Upper lobe of left lung (tissue), 6 donors: ENCODE measurements around the gene RCE1. TPM values are rescaled to one million over a fixed set of nuclear protein-coding genes. Genes with fewer than 3 reads are reported as not detected.

Experiments
- ATAC-seq, 2 donors: fragments of 200-7000 bp; cut with Tn5 transposase; one replicate each; pipeline ENCODE4 v1.9.1; 2022; ENCODE audit warnings: mild to moderate bottlenecking in 2 of 2, moderate library complexity in 2 of 2; ENCODE audit not compliant: low FRiP score in 2 of 2
- DNase-seq, 2 donors: peaks; one replicate each; pipeline ENCODE4 v3.0.0-alpha.2; 2019 to 2020
- H3K27ac ChIP-seq, 4 donors: fragments of 200-600 bp; sonication (generic); one replicate each; pipeline ENCODE4 v1.5.1; 2016 to 2019
- H3K27me3 ChIP-seq, 4 donors: fragments of 200-600 bp; sonication (generic); one replicate each; pipeline ENCODE4 v1.5.1; 2017 to 2019
- H3K36me3 ChIP-seq, 4 donors: fragments of 200-600 bp; sonication (generic); one replicate each; pipeline ENCODE4 v1.5.1; 2016 to 2019
- H3K4me1 ChIP-seq, 4 donors: fragments of 200-600 bp; sonication (generic); one replicate each; pipeline ENCODE4 v1.5.1; 2018 to 2019
- H3K4me3 ChIP-seq, 4 donors: fragments of 200-600 bp; sonication (generic); one replicate each; pipeline ENCODE4 v1.5.1; 2017 to 2019; ENCODE audit warnings: mild to moderate bottlenecking in 2 of 4, moderate library complexity in 1 of 4
- H3K9me3 ChIP-seq, 4 donors: fragments of 200-600 bp; sonication (generic); one replicate each; pipeline ENCODE4 v1.5.1; 2018 to 2019
- EP300 ChIP-seq, 4 donors: sonication (generic); formaldehyde crosslinking; IDR thresholded peaks; one replicate each; pipeline ENCODE4 v1.5.1; 2017; ENCODE audit warnings: antibody characterized with exemption in 4 of 4, control low read depth in 2 of 4
- POLR2A ChIP-seq, 4 donors: fragments of 450-650 bp; IDR thresholded peaks; one replicate each; pipeline ENCODE4 v1.5.1; 2016 to 2017; ENCODE audit warnings: antibody characterized with exemption in 4 of 4, mild to moderate bottlenecking in 2 of 4
- POLR2AphosphoS5 ChIP-seq, 2 donors: sonication (generic); formaldehyde crosslinking; IDR thresholded peaks; one replicate each; pipeline ENCODE4 v1.5.1; 2017; ENCODE audit warnings: antibody characterized with exemption in 2 of 2
- whole genome bisulfite sequencing, 2 donors: methylation state at CpG; one replicate each; pipeline ENCODE4 v1.1.5; 2017 to 2018; 5-methylcytosine and 5-hydroxymethylcytosine counted together
- total RNA-seq, 6 donors: library from RNA; depleted of rRNA in 4 of 6; stranded (reverse); fragments of >200 nt in 4 of 6; gene quantifications; one replicate each; pipeline versions ENCODE4 v1.1.0 to v1.2.1, GENCODE V29; 2016 to 2021
- TF ChIP-seq, protein P1 (sequence below), 6 experiments: fragments of 450-650 bp in 4 of 6; fragments of 200-600 bp in 2 of 6; sonication (generic) in 2 of 6; IDR thresholded peaks; one replicate each; pipeline ENCODE4 v1.5.1; 2016 to 2019; ENCODE audit warnings: antibody characterized with exemption in 6 of 6
- donor health status: DM: no; HTN: no; CAD: no; lungs with moderate emphysema.
- donor health status: DM: no; HTN: yes; CAD: no; lungs with severe emphysema.

Gene RCE1
- total RNA-seq, 6 donors from 2014 or later: 7.2 to 28.6 (median 17.5) TPM

DNA sequence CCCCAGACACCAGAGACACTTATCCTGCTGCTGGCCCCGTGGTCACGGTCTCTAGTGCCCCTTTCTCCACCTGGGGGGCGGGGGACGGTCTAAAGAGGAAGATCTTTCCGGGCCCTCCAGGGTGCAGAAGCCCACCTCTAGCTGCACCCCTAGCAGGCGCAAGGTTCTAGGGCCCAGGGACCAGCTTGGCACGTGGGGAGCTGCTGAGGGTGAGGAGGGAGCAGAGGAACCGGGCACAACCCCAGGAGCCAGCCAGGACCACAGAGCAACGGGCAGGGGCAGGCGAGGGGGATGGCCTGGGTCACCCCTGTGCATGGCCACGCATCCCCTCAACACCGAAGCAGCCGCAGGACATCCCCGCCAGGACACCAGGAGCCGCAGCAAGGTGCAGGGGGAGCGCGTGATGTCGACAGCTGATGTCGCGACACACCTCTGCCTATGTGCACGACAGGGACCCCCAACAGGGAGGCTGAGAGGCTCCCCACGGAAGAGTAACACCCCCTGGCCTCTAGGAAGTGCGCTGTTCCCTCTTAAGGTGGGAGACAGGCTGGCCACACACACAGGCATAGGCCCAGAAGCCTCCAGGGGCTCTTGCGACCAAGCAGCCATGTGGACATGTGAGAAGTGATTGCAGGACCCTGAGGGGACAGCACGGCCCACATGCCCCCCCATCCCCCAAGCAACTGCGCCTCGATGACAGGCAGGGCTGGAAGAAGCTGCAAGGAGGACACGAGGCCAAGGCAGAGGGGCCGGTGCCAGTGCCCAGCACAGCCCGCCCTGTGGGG, 18.7 kb downstream of the RCE1 start:
- no peaks in the 10 kb centered on the region for H3K9me3 ChIP-seq
- TF ChIP-seq EP300 (IDR thresholded peaks at IDR 0.05) (no peak), POLR2A (IDR thresholded peaks at IDR 0.05) (no peak), POLR2AphosphoS5 (IDR thresholded peaks at IDR 0.05) (no peak)
- TF ChIP-seq, protein P1, sequence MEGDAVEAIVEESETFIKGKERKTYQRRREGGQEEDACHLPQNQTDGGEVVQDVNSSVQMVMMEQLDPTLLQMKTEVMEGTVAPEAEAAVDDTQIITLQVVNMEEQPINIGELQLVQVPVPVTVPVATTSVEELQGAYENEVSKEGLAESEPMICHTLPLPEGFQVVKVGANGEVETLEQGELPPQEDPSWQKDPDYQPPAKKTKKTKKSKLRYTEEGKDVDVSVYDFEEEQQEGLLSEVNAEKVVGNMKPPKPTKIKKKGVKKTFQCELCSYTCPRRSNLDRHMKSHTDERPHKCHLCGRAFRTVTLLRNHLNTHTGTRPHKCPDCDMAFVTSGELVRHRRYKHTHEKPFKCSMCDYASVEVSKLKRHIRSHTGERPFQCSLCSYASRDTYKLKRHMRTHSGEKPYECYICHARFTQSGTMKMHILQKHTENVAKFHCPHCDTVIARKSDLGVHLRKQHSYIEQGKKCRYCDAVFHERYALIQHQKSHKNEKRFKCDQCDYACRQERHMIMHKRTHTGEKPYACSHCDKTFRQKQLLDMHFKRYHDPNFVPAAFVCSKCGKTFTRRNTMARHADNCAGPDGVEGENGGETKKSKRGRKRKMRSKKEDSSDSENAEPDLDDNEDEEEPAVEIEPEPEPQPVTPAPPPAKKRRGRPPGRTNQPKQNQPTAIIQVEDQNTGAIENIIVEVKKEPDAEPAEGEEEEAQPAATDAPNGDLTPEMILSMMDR (IDR thresholded peaks at IDR 0.05): no peak
- no peak overlapping the region for H3K27ac ChIP-seq
- WGBS, 2 donors: 91 to 92% methylated on average over 15 to 28 of the region's 30 CpGs
- no peak overlapping the region for H3K4me3 ChIP-seq
- no peaks in the 10 kb centered on the region for H3K27me3 ChIP-seq
- peaks cover 0 to 9% (median 3%) of the 10 kb centered on the region in 4 donors for H3K4me1 ChIP-seq
- ATAC-seq (no peak), DNase-seq (peak in 1 of 2 donors; percentile 70)
- H3K36me3 ChIP-seq: peaks cover 0 to 3% (median 0%) of the 10 kb centered on the region in 4 donors

DNA sequence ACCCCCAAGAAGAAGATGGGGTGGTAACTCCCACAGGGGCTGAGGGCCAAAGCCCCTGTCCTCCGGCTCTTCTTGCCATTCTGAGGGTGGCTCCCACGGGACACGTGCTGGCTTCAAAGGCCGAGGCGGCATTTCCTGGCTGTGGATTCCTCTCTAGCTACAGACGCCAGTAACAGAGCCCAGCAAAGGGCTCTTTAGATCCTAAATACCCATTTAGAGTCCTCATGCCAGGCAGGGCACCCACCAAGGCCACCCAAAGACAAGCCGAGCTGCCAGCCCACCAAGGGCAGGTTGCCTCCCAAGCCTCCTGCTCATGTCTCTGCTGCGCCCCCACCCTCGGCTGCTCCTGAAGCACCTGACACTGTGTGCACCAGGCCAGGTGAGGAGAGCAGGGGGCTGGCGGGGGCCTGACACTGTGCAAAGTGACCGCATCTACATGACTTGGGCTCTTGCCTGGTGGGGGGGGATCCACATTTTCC, 19.4 kb downstream of the RCE1 start:
- WGBS, 2 donors: 96 to 100% methylated on average over 5 to 11 of the region's 11 CpGs
- Histone ChIP-seq H3K9me3 (no peaks in the 10 kb centered on the region), H3K27me3 (no peaks in the 10 kb centered on the region), H3K4me1 (peaks cover 0 to 3% (median 1%) of the 10 kb centered on the region in 4 donors), H3K36me3 (peaks cover 0 to 3% (median 0%) of the 10 kb centered on the region in 4 donors), H3K27ac (no peak overlapping the region), H3K4me3 (no peak overlapping the region)
- no peak for DNase-seq
- ATAC-seq: no peak
- TF ChIP-seq, protein P1 (IDR thresholded peaks at IDR 0.05): no peak
- TF ChIP-seq EP300 (IDR thresholded peaks at IDR 0.05): no peak
- no peak for TF ChIP-seq POLR2AphosphoS5 (IDR thresholded peaks at IDR 0.05)
- no peak for TF ChIP-seq POLR2A (IDR thresholded peaks at IDR 0.05)

DNA sequence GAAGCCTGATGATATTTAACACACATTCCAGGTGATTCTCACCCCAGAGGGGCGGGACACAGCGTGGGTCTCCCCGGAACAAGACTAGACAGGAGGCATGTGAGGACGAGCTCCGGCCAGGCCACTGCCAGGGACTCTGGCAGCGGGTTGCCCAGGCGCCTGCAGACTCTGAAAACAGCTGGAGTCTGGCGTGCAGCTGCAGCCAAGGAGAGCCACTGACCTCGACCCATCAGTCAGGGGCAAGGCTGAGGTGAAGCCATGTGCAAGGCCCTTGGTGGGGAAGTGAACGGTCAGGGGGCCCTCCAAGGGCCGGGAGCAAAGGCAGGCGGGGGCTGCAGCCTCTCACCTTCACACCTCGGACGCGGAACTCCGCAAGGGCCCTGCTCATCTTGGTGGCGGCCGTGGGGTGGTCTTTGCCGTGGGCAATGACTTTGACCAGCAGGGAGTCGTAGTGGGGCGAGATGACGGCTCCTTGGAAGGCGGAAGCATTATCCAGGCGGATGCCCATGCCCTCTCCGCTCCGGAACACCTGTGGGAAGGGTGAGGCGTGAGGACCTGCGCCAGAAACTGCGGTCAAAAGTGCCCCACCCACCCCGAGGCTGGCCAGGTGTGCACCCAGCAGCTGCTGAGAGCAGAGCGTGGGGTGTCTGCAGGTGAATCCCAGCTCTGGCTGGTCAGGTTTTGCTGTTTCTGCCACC, 20.3 kb downstream of the RCE1 start:
- Histone ChIP-seq H3K4me1 (no peaks in the 10 kb centered on the region), H3K27me3 (no peaks in the 10 kb centered on the region), H3K9me3 (no peaks in the 10 kb centered on the region), H3K27ac (no peak overlapping the region), H3K4me3 (no peak overlapping the region), H3K36me3 (peaks cover 0 to 3% (median 0%) of the 10 kb centered on the region in 4 donors)
- TF ChIP-seq, protein P1 (IDR thresholded peaks at IDR 0.05): no peak
- TF ChIP-seq POLR2AphosphoS5 (IDR thresholded peaks at IDR 0.05): no peak
- TF ChIP-seq EP300 (IDR thresholded peaks at IDR 0.05): no peak
- TF ChIP-seq POLR2A (IDR thresholded peaks at IDR 0.05): no peak
- no peak for ATAC-seq
- peak in 1 of 2 donors; percentile 62 for DNase-seq
- 92% methylated on average over 27 to 31 of the region's 31 CpGs for WGBS, 2 donors

DNA sequence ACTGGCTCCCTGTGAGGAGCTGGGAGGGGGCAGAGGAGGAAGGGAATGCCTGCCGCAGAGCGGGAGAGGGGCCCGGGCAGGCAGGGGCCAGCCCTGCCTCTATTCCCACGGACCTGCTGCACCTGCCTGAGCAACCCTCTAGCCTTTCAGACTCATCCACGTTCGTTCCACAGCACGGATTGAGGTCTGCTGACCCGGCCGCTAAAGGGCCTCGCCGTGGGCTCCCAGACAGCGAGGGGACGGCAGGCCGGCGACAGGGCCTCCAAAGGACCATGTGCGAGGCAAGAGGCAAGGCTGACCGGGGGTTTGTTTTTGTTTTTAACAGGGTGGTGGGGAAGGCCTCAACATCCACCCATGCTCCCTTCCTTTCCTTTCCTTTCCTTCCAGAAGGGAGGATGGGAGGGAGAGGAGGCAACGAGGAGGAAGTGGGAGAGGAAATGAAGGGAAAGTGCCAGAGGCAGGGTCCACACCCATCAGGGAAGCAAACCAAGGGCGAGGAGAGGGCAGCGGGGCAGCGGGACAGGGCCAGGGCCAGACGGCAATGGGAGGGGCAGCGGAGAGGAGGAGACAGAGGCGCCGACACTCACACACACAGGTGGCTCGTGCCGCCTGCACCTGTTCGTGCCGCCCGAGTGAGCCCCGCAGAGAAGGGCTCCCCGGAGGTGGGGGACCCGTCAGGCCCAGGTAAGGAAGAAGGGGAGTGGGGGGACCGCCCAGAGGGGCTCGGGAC, 21.1 kb downstream of the RCE1 start:
- TF ChIP-seq POLR2AphosphoS5 (IDR thresholded peaks at IDR 0.05) (no peak), EP300 (IDR thresholded peaks at IDR 0.05) (no peak), POLR2A (IDR thresholded peaks at IDR 0.05) (no peak)
- TF ChIP-seq, protein P1 (IDR thresholded peaks at IDR 0.05): no peak
- H3K27ac ChIP-seq: no peak overlapping the region
- no peaks in the 10 kb centered on the region for H3K27me3 ChIP-seq
- peak in 1 of 2 donors; percentile 74 for DNase-seq
- H3K9me3 ChIP-seq: no peaks in the 10 kb centered on the region
- WGBS, 2 donors: 65 to 77% methylated on average over 18 to 35 of the region's 35 CpGs
- peaks cover 0 to 3% (median 0%) of the 10 kb centered on the region in 4 donors for H3K4me1 ChIP-seq
- H3K4me3 ChIP-seq: no peak overlapping the region
- H3K36me3 ChIP-seq: peaks cover 0 to 3% (median 0%) of the 10 kb centered on the region in 4 donors
- ATAC-seq: no peak
